HG02588 (cell line): ENCODE data around the gene GALNTL6.
"Not testable (repeated sequence)": the region's sequence is repeated elsewhere in the genome, so short reads cannot be mapped to it uniquely, and the experiment has no call there.

ENCODE experiments used
- ATAC-seq: cut with Tn5 transposase; IDR thresholded peaks from one replicate; pipeline ENCODE4 v1.9.1; 2021; ENCODE audit warnings: mild to moderate bottlenecking, moderate library complexity; ENCODE audit not compliant: unreplicated experiment

GALNTL6 gene

DNA sequence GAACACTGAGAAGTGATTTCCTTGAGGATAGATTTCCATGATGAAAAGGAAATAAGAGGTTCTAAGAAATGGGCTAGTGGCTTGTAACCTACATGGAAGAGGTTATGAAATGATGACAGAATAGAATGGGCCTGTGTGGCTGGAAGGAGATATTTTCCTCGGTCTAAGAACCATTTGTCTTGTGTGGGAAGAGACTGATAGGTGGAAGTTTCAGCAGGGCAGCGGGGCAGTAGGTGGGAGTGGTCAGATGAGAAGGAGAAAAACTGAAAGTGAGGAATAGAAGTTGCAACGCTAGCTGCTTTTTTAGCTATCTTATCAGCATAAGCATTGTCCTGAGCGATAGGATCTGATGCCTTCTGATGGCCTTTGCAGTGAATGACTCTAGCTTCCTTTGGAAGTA lies 1144.0 kb downstream of the GALNTL6 start:
- ATAC-seq = no peak

DNA sequence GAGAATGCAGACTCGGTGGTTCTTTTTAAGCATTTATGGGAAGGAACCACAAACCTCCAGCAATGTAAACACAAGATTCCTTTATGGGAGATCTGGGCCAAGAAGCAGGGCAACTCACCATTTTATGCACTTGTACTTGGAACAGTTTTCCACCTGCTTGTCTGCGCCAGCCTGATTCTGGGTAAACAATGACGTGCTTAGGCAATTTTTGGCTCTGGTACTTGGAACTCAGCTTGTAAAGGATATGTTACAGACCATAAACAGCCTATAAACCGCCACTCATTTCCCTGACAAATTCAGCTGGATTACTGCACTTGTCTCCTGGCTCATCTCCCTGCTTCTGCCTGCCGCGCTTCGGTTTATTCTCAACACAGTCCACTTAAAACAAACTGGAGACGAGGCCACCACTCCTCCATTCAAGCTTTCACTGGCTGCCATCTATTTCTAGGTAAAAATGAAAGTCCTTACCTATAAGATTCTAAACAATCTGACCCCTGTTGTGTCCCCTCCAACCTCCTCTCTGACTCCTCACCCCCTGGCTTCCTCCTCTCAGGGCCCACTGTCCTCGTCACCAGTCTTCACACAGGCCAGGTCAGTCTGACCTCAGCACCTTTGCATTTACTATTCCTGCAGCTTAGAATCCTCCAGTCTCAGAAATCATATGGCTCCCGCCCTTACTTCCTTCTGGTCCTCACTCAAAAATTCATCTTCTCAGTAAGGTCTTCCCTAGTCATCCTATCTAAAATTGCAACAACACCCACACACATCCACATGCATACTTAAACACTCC lies 1149.6 kb downstream of the GALNTL6 start:
- no peak for ATAC-seq

DNA sequence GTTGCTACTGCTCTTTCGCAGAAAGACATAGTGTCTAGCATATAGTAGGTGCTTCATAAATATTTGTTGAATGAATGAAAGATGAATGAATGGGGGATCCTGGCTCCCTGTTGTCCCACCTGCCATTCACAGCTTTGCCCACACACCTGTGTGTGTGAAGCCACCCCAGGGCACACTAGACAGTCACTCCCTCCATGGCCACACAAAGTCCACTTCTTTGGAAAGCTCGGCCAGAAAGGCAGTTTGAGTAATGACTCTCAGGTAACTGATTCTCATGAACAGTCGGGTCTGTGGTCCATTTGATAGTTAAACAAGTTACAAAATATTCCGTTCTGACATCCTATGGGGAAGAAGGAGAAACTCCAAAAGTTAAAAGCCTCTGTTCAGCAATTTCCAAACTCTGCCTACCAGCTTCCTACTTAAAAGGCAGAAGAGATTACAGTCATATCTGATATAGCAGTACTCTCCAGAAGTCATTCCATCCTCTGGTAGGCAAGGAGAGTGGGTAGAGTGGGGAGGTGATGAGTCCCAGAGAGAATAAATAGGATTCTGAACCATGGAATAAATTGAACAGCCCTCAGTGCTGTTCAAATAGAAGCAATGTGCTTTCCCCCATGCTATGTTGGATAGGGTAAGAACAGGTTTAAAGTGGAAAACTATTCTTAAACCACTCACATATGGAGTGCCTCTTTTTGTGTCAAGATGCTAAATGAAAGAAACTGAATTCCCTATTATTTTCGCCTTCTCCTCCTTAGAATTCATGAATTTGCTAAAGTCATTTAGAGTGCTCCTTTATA lies 1150.5 kb downstream of the GALNTL6 start:
- ATAC-seq = no peak

DNA sequence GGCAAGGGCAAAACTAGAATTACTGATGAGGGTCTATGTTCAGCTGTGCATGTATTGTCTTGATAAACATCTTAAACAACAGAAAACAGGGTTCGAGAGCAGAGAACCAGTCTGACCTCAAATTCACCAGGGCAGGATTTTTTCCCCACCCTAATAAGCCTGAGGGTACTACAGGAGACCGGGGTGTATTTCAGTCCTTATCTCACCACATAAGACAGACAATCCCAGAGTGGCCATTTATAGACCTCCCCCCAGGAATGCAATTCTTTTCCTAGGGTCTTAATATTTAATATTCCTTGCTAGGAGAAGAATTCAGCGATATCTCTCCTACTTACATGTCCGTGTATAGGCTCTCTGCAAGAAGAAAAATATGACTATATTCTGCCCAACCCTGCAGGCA lies 1157.0 kb downstream of the GALNTL6 start:
- ATAC-seq = not testable (repeated sequence)

DNA sequence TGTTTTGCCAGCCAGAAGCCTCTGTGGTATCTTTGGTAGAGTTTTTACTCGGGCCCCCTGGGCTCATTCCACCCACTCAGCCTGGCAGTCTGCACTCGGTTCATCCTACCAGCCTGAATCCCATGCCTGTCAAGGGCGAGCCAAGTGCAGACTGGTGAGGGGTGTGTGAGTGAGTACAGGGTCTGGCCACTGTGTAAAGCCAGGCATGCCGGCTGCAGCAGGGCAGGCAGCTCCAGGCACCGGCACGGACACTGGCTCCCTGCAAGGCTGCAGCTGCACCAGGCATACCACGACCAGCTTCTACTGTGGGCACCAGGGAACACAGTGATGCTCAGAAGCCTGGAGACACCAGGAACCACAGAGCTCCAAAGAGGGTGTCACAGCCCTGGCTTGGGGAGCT lies 1161.4 kb downstream of the GALNTL6 start:
- ATAC-seq = no peak

DNA sequence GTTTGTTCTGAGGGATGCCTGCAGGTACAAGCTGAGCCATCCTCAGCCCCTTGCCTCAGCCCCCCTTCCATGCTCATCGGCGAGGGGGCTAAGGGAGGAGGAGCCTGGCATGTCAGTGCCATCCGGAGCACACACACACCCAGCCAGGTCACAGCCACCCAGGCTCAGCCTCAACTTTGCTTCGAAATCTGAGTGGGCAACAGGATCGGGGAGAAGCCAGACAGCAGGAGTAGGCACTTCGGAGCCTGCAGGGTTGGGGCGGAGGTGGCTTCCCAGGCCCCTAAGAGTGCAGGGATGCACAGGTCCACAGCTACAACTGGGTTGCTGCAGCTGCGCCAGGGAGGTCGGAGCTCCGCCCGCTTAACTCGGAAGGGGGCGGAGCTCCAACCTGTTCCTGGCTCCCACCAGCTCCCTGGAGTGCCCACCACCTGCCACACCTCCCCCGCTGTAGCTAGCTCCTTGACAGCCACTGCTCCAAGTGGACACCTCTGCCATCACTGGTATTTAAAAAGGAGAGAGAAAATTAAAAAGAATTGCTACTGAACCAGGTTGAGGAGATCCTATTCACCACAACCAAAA lies 1162.5 kb downstream of the GALNTL6 start:
- no peak for ATAC-seq

DNA sequence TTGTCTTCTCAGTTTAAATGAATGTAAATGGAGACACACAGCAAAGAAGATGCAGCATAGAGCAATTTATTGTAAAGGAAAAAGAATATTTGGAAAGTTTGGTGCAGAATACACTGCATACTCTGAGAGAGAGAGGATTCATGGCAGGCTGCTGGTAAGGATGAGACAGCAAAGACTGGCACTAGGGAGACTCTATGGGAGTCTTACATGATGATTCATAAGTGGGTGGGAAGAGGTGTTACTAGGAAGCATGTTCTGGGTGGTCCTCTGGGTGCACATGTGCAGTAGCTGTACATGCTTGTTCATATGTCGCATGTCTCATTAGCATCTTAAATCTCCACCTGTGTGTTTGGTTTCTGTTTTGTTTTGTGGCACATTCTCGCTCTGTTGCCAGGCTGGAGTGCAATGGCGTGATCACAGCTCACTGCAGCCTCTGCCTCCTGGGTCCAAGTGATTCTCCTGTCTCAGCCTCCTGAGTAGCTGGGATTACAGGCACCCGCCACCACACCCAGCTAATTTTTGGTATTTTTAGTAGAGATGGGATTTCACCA lies 1164.4 kb downstream of the GALNTL6 start:
- not testable (repeated sequence) for ATAC-seq

DNA sequence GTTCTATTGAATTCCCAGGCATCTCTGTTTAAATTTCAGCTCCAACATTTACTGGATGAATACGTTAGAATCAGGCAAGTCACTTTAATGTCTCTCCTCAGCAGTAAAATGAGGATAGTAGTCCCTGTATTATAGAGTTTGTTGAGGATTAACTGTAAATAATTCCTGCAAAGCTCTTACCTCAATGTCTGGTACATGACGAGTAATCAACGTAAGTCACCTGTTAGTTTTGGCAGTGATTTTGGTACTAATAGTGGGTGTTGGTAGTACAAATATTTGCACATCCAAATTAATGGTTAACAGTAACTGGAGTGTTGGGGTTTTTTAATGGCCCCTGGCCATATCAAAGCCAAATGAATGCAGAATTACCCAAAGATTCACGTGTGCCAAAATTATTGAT lies 1165.6 kb downstream of the GALNTL6 start:
- ATAC-seq = no peak

DNA sequence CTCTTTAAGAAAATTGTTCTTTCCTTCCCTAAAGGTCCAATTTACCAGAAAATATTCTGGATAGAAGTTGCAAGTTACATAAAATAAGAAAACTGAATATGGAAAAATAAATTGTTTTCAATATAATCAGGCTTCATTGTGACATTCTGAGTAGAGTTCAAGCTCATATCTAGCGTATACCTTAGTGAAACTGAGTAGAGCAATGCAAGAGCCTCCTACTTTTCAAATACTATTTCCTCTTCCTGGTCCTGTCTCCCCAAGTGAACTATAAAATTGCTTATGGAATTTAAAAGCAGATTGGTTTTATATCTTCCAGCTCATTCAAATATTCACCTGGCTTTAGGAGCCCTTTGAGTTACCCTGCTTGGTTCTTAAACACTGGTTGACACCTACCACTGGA lies 1166.1 kb downstream of the GALNTL6 start:
- no peak for ATAC-seq

DNA sequence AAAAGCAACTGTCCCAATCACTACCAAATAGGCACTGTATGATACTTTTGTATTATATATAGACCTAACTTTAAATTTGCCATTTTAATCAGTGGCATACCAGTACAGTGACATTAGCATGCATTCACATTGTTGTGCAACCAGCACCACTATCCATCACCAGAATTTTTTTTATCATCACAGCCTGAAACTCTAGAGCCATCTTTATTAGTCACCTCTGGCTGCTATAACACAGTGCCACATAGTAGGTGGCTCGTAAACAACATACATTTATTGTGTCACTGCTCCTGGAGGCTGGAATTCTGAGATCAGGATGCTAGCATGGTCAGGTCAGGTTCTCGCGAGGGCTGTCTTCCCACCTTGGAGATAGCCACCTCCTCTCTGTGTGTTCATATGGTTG lies 1167.0 kb downstream of the GALNTL6 start:
- no peak for ATAC-seq

DNA sequence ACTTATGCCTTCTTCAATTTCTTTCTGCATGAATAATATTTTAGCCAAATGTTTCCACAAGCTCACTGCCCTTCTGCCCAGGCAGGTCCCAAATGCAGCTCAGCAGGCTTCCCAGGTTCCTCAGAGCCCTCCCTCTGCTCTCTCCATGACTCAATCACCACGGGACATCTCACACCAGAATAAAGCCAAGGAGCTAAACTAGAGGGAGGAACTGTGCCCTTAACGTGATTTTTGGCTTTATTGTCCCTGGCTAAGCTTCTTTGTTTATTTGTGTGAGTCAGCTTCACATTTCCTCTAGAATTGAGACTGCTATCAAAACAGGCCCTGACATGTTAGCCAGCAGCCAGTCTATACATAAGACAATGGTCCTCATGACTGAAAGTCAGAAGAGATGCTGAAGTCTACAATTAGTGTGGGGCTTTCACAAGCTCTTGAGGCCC lies 1169.0 kb downstream of the GALNTL6 start:
- ATAC-seq = peak; percentile 48

DNA sequence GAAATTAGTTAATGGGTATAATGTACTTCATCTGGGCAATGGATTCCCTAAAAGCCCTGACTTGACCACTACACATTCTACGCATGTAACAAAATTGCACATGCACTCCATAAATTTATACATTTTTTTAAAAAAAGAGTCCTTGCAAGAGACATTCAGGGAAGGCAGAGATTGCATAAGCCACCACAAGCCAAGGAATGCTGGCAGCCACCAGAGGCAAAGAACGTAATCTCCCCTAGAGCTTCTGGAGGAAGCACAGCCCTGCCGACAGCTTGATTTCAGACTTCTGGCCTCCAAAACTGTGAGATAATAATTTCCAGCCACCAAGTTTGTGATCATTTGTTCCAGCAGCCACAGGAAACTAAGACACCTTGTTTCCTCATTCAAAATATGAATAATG lies 1169.8 kb downstream of the GALNTL6 start:
- no peak for ATAC-seq

DNA sequence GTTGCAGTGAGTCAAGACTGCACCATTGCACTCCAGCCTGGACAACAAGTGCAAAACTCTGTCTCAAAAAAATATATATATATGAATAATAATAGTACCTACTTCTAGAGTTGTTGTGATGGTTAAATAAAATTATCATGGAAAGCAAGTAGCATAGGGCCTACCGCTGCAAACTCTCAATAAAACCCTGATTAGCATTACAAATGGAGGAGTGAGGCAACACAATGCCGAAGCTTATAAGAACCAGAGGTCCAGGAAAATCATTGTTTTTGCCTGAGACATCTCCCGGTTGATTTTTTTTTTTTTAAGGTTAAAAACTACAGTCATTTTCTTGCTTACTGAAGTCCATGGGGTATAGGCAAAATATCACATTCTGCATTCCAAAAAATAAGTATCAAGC lies 1170.4 kb downstream of the GALNTL6 start:
- ATAC-seq = no peak

DNA sequence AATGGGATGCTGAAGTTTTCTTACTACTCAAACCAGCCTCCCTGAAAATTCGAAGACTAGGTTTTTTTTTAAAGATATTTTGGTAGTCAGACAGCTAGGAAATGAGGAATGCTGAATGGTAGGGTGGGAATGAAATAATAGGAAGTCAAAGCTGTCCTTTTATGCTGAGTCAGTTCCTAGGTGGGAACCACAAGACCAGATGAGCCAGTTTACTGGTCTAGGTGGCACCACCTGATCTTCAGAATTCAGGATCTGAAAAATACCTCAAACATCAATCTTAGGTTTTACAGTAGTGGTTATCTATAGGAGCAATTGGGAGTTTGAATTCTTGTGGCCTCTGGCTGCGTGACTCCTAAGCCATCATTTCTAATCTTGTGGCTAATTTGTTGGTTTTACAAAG lies 1172.3 kb downstream of the GALNTL6 start:
- ATAC-seq = no peak

DNA sequence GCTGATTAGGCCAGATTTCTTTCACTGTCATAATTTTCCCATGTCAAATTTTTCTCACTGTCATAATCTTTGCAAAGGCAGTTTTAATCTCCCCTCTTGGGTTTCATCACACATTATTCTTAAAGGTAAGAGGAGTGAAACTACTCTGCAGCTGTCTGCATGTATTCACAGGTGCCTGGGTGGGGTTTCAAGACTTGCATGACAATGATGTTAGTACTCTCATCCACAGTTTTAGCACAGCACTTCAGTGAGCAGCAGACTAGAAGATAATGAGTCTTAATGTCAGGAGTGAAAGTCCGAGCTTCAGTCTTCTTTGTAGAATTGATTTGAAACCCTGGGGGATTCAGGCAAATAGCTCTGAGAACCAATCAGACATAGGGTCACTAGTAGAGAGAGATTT lies 1172.9 kb downstream of the GALNTL6 start:
- peak; percentile 76 for ATAC-seq

DNA sequence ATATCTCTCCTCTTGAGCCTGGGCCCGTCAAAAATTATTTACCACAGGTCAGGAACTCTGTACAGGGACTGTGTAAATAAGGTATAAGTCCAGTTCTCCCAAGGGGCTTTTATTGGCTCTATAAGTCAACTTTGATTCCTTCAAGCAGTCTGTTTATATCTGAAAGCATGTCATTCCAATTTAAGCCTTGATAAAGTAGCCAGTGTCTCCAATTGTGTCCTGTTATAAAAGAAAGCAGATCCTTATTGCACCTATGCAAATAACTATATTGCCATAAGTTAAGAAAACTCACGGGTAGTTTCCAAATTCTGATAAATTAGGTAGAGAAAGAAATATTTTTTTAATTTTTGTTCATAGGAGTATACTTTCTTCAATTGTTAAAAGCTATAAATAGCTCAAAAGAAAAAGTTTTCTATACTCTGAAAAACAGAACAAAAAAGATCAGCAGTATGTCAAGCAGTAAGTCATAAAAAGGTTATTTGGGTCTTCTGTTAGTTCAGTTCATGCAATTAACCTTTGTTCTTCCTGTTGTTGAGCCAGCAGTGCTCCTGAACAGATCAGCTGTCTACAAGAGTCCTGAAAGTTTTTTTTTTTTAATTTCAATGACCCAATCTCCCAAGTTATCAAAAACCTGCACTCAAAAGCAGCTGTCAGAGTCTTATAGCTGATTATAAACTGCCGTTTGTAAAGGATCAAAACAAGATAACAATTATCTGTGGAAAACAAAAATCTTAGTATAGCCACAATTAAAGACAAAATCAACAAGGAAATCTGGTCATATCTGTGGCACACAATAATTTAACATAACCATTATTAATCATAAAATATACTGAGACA lies 1177.0 kb downstream of the GALNTL6 start:
- no peak for ATAC-seq

DNA sequence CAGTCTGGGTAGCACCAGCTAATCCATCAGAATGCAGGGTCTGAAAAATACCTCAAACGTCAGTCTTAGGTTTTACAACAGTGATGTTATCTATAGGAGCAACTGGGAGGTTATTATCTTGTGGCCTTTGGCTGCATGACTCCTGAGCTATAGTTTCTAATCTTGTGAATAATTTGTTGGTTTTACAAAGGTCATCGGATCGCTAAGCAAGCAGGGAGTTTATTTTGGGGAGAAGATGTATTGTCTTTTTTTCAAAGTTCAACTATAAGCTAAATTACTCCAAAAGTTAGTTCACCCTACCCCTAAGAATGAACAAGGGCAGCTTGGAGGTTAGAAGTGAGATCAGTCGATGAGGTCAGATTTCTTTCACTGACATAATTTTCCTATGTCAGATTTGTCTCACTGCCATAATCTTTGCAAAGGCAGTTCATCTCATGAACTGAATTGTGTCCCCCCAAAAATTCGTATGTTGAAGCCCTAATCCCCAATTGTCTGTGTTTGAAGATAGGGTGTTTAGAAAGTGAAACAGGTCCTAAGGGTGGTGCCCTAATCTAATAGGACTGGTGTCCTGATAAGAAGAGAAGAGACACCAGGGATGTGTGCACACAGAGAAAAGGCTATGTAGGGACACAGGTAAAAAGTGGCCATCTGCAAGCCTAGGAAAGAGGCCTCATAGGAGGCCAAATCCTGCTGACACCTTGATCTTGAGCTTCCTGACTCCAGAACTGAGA lies 1179.6 kb downstream of the GALNTL6 start:
- ATAC-seq = no peak

DNA sequence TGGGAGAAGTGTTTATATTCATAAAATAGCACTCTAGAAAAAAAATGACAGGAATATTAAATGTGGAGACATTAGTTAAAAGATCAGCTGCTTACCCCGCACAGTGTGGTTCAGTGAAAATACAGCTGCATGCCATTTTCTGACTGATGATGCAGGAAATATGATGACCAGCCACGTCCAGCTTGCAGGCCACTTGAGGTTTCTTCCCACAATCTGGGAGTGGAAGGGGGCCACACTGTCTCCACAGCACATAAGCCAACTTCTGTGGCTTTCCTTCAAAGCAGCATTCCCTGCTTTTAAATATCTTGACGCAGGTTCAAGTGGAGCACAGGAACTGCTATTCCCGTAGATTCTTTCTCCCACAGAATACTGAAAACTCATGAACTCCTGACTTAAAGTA lies 1182.0 kb downstream of the GALNTL6 start:
- no peak for ATAC-seq

DNA sequence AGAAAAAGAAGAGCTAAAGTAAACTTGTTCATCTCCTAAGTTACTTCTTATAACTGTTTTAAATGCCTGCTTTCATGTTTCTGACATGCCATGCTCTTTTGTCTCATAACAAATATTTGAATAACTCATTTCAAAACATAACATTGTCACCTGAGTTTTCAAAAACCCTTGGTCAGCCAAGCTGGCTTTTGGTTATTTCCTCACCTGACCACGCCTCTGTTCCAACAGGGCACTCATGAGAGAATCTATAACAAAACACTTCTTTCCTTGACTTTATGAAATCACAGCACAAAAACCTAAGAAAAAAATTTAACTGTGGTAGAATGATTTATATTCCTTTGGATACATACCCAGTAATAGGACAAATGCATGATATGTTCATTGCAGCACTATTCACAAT lies 1182.5 kb downstream of the GALNTL6 start:
- ATAC-seq = no peak

DNA sequence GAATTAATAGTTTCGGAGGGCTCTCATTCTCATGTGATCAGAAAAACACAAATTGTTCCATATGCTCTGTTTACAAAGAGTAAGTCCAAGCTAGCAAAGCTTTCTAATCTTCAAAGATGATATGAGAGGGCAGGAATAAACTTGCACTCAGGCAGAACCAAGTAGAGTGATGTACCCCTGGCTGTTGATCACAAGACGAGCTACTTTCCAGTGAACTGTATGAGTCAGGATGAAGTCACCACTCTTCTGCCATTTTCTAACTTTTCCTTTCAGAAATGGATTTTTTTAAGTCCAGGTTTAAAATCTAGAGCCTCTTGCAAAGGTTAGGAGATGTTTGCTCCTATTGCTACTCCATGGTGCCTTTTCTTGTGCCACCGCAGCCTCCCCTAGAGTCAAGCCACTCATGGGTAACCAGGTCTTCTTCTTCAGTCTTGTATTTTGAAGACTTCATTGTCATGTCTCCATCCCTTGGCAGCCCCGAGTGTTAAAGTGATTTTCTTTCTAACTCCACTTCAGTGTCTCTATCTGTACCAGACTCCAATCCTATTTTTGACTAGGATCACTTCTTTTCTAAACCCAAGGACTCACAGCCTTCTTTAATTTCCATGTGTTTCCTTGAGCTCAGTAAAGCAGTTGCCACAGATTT lies 1183.5 kb downstream of the GALNTL6 start:
- no peak for ATAC-seq
